Choroid plexus epithelial cell (primary cell): ENCODE results near the gene TNN.

Source experiments
- DNase-seq: peaks from one replicate; pipeline ENCODE4 v3.0.0-alpha.2; 2010; ENCODE audit warnings: low read depth
- H3K4me3 ChIP-seq: 2 replicates; pipeline ENCODE4 v1.5.1; 2011; ENCODE audit warnings: low read depth, mild to moderate bottlenecking, control low read depth, low read length, moderate library complexity
- TF ChIP-seq, protein P1 (sequence below): conservative IDR thresholded peaks from 2 replicates; pipeline ENCODE4 v1.5.1; 2011; ENCODE audit warnings: low read depth, mild to moderate bottlenecking, control low read depth, inconsistent platforms, low read length, moderate library complexity

Gene TNN

DNA sequence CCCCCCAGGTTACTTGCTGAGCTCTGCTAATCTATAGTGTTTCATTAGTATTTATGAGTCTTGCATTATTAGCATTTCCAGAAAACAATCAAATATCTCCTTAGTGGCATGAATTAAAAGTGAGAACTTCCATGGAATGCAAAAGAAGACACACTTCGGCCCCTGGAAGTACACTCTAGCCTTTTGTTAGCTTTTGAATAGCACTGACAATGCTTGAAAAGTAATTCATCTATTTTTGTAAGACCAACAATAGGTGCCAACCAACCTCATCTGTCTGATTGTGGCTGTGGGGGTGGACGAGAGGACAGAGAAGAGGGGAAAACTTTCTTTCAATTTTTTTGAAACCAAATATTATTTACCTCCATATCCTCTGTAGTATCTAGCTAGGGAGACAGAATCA lies 97.1 kb downstream of the TNN start:
- TF ChIP-seq, protein P1, sequence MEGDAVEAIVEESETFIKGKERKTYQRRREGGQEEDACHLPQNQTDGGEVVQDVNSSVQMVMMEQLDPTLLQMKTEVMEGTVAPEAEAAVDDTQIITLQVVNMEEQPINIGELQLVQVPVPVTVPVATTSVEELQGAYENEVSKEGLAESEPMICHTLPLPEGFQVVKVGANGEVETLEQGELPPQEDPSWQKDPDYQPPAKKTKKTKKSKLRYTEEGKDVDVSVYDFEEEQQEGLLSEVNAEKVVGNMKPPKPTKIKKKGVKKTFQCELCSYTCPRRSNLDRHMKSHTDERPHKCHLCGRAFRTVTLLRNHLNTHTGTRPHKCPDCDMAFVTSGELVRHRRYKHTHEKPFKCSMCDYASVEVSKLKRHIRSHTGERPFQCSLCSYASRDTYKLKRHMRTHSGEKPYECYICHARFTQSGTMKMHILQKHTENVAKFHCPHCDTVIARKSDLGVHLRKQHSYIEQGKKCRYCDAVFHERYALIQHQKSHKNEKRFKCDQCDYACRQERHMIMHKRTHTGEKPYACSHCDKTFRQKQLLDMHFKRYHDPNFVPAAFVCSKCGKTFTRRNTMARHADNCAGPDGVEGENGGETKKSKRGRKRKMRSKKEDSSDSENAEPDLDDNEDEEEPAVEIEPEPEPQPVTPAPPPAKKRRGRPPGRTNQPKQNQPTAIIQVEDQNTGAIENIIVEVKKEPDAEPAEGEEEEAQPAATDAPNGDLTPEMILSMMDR = no peak
- no peak for DNase-seq
- H3K4me3 ChIP-seq = no peak overlapping the region

DNA sequence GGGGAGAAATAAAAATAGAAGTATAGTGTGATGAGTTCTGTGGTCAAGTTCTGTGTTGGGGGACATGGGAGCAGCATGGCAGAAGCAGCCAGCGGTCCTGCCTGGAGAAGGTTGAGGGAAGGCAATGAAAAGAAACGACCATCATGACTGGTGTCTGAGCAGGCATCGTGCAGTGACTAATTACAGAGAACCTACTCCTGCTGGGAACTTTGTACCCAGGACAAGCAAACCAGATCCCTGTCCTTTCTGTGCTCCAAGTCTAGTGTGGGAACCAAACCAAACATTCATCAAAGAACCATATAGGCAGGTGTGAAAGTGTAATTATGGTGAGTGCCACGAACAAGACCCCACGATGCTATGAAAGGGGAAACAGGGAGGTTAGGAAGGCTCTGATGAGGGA lies 99.1 kb downstream of the TNN start:
- DNase-seq = no peak
- TF ChIP-seq, protein P1 = no peak
- H3K4me3 ChIP-seq = no peak overlapping the region

DNA sequence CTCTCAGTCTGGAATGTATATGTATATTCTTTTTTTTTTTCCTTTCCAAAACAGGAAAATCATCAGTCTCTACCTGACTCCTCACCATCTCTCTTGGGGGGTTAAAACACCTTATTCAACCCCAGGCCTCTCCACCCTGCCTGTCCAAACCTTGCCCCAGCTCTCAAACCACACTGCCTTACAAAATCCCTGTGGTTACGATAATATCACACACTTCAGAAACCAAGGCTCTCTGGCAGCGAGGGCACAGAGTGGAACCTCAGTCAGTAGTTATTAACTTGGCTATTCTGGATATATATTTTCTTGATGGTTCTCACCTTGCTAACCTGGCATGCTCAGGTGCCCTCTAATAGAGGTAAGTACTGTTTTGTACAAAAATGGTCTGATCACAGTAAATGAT lies 100.2 kb downstream of the TNN start:
- DNase-seq = no peak
- no peak overlapping the region for H3K4me3 ChIP-seq
- TF ChIP-seq, protein P1 = no peak

DNA sequence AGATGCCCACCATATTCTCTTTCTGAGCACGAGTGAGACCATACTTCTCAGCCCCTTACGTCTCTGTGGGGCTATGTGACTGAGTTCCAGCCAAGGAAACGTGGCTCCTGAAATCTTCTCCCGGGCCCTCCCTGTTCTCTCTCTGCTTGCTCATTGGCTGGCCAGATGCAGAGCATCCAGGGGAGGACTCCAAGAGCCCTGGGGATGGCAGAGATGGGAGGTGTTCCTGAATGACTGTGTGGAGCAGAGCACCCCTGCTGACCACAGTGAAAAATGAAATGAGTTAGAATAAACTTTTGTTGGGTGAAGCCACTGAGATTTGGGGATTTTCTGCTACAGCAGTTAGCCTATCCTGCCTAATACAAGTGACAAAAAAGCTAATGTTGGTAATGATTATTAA lies 101.1 kb downstream of the TNN start:
- TF ChIP-seq, protein P1 = no peak
- H3K4me3 ChIP-seq = no peak overlapping the region
- DNase-seq = no peak

DNA sequence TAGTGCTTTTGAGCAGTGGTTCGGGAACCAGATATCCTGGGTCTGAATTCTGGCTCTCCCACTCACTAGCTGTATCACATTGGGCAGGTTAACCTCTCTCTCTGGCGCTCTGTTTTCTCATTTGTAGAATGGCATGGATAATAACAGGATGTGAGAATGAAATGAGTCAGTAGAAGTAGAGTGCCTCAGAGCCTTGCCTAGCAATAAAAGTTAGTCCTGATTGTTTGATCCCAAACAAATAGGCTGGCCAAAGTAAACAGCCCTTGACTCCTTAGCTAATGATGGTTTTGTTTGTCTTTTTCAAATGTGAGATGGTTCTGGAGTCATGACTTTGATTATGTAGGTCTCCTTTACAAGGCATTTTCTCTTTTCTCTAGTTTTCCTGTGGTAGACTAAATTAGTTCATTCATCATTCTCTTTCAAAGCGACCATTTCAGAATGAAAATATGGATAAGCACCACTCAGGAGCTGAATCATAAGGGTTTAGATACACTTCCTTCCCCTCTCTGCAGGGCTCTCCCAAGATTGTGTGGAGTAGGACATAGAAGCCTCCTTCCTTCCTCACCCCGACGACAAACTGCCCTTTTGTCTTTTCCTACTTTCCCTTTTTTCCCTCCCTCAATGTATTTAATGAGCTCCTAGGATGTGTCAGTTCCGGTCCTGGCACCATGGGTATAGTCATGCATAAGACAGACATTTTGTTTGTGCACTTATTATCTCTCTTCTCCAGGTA lies 101.8 kb downstream of the TNN start:
- TF ChIP-seq, protein P1 = no peak
- no peak for DNase-seq
- H3K4me3 ChIP-seq = no peak overlapping the region

DNA sequence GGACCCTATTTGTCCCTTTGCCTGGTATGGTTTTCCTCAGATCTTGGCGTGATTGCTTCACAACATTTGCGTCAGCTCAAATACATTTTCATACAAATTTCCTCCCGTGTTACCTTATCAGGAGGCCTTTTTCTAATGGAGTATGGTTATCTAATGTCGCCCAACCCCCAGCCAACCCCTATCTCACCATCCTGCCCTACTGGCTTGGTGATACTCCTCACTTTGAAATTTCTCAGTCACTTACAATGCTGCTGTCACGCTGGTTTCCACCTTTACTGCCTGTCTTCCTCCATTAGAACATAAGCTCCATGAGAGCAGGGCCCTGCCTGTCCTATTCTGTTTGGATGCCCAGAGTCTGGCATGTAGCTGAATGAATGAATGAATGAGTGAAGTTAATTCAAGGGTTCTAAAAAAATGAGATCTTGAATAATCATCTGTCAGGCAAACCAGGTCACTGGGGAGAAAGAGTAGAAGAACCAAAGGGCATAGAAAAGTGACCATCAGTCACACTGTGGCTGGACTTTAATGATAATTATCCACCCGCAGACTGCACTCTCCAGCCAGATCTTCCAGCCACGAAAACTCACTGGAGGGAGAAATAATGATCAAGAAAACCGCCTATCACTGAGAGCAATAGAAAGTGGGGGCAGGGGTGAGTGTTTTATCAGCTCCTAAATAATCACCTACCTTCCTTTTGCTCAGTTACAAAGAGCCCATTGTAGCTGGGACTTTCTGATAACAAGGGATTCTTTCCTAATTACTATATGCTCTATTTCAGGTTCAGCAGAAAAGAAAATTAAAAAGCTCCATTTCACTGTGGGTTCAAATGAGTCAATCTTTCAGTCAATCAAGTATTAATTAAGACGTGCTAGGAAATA lies 103.6 kb downstream of the TNN start:
- no peak overlapping the region for H3K4me3 ChIP-seq
- DNase-seq = no peak
- TF ChIP-seq, protein P1 = no peak
